Kidney (tissue), 14 donors: Measurements from ENCODE around the gene RERE. TPM values are rescaled to one million over a fixed set of nuclear protein-coding genes. Genes with fewer than 3 reads are reported as not detected.

Source experiments
- DNase-seq, 5 donors: peaks; one replicate each; pipeline ENCODE4 v3.0.0-alpha.2; 2013 to 2020
- FAIRE-seq: peaks from 2 replicates; lab custom pipeline; 2012; peaks lifted over from hg19 to GRCh38; lab: Jason Lieb, UNC
- H3K27ac ChIP-seq, 2 donors: one replicate each; pipeline ENCODE4 v1.7.0; 2013; ENCODE audit warnings: low read depth in 2 of 2, low read length in 2 of 2, inconsistent platforms in 1 of 2
- H3K27me3 ChIP-seq: one replicate; pipeline ENCODE4 v1.7.1; 2013; ENCODE audit warnings: low read length, inconsistent platforms; ENCODE audit not compliant: control insufficient read depth, insufficient read depth
- H3K36me3 ChIP-seq, 3 donors: one replicate each; pipeline versions ENCODE4 v1.7.0 to v1.7.1; 2013; ENCODE audit warnings: low read length in 3 of 3, control low read depth in 1 of 3, inconsistent platforms in 1 of 3; ENCODE audit not compliant: insufficient read depth in 3 of 3, control insufficient read depth in 2 of 3
- H3K4me1 ChIP-seq, 3 donors: one replicate each; pipeline versions ENCODE4 v1.7.0 to v1.7.1; 2013; ENCODE audit warnings: low read length in 3 of 3, inconsistent platforms in 1 of 3, low read depth in 1 of 3; ENCODE audit not compliant: control insufficient read depth in 2 of 3, insufficient read depth in 2 of 3
- H3K4me3 ChIP-seq, 3 donors: one replicate each; pipeline versions ENCODE4 v1.7.0 to v1.8.1; 2013; ENCODE audit warnings: low read length in 3 of 3, control low read depth in 1 of 3, inconsistent platforms in 1 of 3
- H3K9ac ChIP-seq, 3 donors: one replicate each; pipeline versions ENCODE4 v1.7.0 to v1.7.1; 2013; ENCODE audit warnings: low read length in 3 of 3, control low read depth in 1 of 3, inconsistent platforms in 1 of 3
- H3K9me3 ChIP-seq, 3 donors: one replicate each; pipeline versions ENCODE4 v1.7.0 to v1.7.1; 2013; ENCODE audit warnings: low read length in 3 of 3, control low read depth in 1 of 3, inconsistent platforms in 1 of 3; ENCODE audit not compliant: control insufficient read depth in 2 of 3, insufficient read depth in 1 of 3
- CTCF ChIP-seq: IDR thresholded peaks from 3 replicates; pipeline ENCODE4 v1.5.1; 2012; ENCODE audit warnings: mild to moderate bottlenecking, moderate library complexity, borderline replicate concordance; ENCODE audit not compliant: insufficient read depth; ENCODE audit errors: extremely low read depth
- intact Hi-C: fragments of 100-400 bp; cut with DNase I; formaldehyde crosslinking; loops from one replicate; pipeline ENCODE4 v1.11.1; 2022
- polyA plus RNA-seq: library from polyadenylated mRNA; stranded (reverse); fragments of 350-450 nt; fragmentation: Illumina TruSeq; extraction: RNeasy Lipid Tissue Mini Kit (QIAGEN cat#74804); gene quantifications from one replicate; pipeline ENCODE4 v1.2.3, GENCODE V29; 2014; ENCODE audit warnings: low read depth, low replicate concordance; ENCODE audit not compliant: insufficient read depth
- total RNA-seq: library from RNA; stranded (reverse); fragmentation: NEBNext Ultra II Directional; extraction: Animal tissue kit (Norgen Biotek cat#: 25700); gene quantifications from one replicate; pipeline ENCODE4 v1.2.1, GENCODE V29; 2021
- donor health status: control.
- donor health status: control.
- donor health status: control.
- donor health status: control.
- donor health status: control.
- donor health status: DM: yes; HTN: yes; CAD: no.
- donor health status: Normal renal cell carcinoma (clear cell type).

RERE gene
- total and polyA plus RNA-seq, 2 donors from 2014 or later: 37.2 to 176 TPM

DNA sequence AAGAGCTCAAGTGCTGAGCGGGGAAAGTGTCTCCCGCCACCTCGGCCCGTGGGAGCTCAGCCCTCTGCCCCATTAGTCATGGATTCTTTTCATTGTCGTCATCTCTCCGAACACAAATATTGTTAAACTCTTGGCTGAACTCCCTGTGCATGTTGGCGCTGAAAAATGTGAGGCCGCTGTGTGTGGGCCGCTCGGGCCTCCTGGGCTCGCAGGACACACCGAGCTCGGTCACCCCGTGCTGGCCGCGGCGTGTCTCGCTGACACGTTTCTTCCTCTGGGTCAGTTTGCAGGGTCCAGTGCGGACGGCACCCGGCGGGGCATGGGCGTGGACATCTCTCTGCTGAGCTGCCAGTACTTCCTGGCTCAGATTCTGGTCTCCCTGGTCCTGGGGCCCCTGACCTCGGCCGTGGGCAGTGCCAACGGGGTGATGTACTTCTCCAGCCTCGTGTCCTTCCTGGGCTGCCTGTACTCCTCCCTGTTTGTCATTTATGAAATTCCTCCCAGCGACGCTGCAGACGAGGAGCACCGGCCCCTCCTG is 473.9 kb downstream of the RERE start:
- DNase-seq: peak; percentile 66 to 96 (median 81)
- Histone ChIP-seq H3K27me3 (no peaks in the 10 kb centered on the region), H3K9ac (peak overlapping the region in 1 of 3 donors; percentile 19), H3K4me1 (peaks cover 0 to 19% (median 0%) of the 10 kb centered on the region in 3 donors), H3K36me3 (no peaks in the 10 kb centered on the region), H3K4me3 (no peak overlapping the region), H3K9me3 (no peaks in the 10 kb centered on the region), H3K27ac (peak overlapping the region; percentile 32 to 77)
- TF ChIP-seq CTCF: no peak
- FAIRE-seq: no peak
- intact Hi-C loops: no loop called here

DNA sequence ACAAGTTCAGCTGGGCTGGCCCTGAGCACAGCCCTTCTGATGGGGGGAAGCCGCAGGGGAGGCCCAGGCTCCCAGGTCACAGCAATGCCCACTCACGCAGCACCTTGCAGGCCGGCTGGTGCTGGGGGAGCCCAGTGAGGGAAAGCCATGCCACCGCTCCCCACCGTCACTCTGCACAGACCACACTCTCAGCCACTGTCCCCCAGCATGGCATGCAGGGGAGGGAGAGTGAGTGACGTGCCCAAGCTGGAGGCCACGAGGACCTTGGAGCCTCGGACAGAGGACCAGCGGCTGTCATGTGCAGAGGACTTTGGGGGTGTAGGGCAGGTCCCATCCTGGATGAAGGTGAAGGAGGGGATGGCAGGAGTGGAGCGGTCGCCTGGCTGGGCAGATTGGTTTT is 474.4 kb downstream of the RERE start:
- no peak for DNase-seq
- peaks cover 0 to 17% (median 0%) of the 10 kb centered on the region in 3 donors for H3K4me1 ChIP-seq
- no peak for FAIRE-seq
- no peaks in the 10 kb centered on the region for H3K9me3 ChIP-seq
- H3K27me3 ChIP-seq: no peaks in the 10 kb centered on the region
- peak overlapping the region in 1 of 3 donors; percentile 9 for H3K9ac ChIP-seq
- peak overlapping the region; percentile 32 to 77 for H3K27ac ChIP-seq
- intact Hi-C loops: no loop called here
- H3K36me3 ChIP-seq: no peaks in the 10 kb centered on the region
- no peak for TF ChIP-seq CTCF
- H3K4me3 ChIP-seq: no peak overlapping the region

GRCh38 chr1:8342325-8342724 is 475.1 kb downstream of the RERE start:
- DNase-seq: peak in 2 of 5 donors; percentile 66 to 87
- intact Hi-C loops: no loop called here
- H3K4me3 ChIP-seq: no peak overlapping the region
- no peaks in the 10 kb centered on the region for H3K9me3 ChIP-seq
- H3K27me3 ChIP-seq: no peaks in the 10 kb centered on the region
- H3K9ac ChIP-seq: no peak overlapping the region
- TF ChIP-seq CTCF: no peak
- no peak overlapping the region for H3K27ac ChIP-seq
- no peaks in the 10 kb centered on the region for H3K36me3 ChIP-seq
- peaks cover 0 to 16% (median 0%) of the 10 kb centered on the region in 3 donors for H3K4me1 ChIP-seq
- FAIRE-seq: no peak

DNA sequence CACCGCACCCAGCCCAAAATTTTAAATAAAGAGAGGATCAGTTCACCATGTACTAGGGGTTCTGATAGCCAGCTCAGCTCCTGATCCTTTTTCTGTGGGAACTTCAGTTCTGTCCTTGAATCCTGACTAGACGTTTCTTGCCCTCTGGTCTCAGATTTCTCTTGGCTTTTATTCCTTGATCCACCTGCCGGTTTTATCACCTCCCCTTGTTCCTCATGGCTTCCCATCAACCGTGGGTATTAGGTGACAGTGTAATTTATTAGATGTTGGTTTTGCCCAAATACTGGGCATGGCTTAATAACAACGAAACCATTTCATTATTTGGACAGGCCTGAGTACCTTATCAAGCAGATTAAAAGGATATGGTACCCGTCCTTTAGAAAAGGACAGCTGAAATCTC is 477.0 kb downstream of the RERE start:
- no peak for TF ChIP-seq CTCF
- H3K36me3 ChIP-seq: no peaks in the 10 kb centered on the region
- H3K4me3 ChIP-seq: no peak overlapping the region
- no peak overlapping the region for H3K9ac ChIP-seq
- peak in 1 of 5 donors; percentile 55 for DNase-seq
- H3K27ac ChIP-seq: no peak overlapping the region
- no peaks in the 10 kb centered on the region for H3K27me3 ChIP-seq
- H3K9me3 ChIP-seq: no peaks in the 10 kb centered on the region
- intact Hi-C loops: no loop called here
- no peak for FAIRE-seq
- H3K4me1 ChIP-seq: peaks cover 0 to 16% (median 0%) of the 10 kb centered on the region in 3 donors
